GM13977 (cell line): ENCODE measurements around the gene RAB30.
A peak's percentile ranks its signal among the peaks of the same experiment; 100 is the strongest.

Source experiments
- DNase-seq: peaks from one replicate; pipeline ENCODE4 v3.0.0; 2012; ENCODE audit warnings: low spot score
- CTCF ChIP-seq: IDR thresholded peaks from 2 replicates; pipeline ENCODE4 v1.5.1; 2012; ENCODE audit warnings: mild to moderate bottlenecking, control low read depth; ENCODE audit not compliant: insufficient read depth; ENCODE audit errors: extremely low read depth, missing control alignments
- in situ Hi-C: fragments of 300-500 bp; cut with MboI; formaldehyde crosslinking; loops from one replicate; pipeline ENCODE4 v1.12.0; 2022; ENCODE audit warnings: low sequenced_read_pairs, low pct_unique_long_range_greater_than_20kb, mixed read lengths, inconsistent platforms; ENCODE audit not compliant: unreplicated experiment

RAB30 gene

GRCh38 chr11:83046621-83047172 lies 25.0 kb downstream of the RAB30 start:
- no peak for DNase-seq
- in situ Hi-C loops, result no loop called here
- TF ChIP-seq CTCF, result no peak

- in situ Hi-C loops, result no loop called here
- no peak for TF ChIP-seq CTCF
- DNase-seq, result peak; percentile 31
These were observed 26.6 kb downstream of the RAB30 start for GRCh38 chr11:83044958-83045712.

DNA sequence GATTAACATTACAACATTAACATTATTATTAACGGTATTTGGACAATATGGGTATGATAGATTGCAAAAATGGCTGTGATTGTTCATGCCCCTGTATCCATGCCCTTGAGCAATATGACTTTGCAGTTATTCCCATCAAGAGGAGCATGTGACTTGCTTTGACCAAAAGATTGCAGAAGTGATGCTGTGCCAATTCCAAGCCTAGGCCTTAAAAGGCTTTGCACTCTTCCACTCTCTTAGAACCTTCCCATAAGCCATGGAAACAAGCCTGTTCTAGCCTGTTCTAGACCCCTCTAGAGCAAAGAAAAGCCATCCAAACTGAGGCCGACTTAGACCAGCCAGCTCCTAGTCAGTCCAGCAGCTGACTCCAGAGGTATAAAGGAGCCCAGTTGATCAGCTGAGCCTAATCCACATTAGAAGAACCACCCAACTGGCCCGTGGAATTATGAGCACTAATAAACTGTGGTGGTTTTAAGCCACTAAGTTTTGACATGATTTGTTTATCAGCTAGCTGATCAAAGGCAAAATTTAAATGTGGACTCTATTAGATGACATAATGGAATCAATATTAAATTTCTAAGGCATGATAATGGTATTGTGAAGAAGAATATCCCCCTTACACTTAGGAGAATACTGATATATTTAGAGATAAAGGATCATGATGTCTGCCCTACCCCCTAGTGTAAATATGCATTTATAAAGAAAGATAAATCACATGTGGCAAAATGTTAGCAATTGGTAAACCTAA lies 28.6 kb downstream of the RAB30 start:
- in situ Hi-C loops, result no loop called here
- DNase-seq, result no peak
- TF ChIP-seq CTCF, result no peak

DNA sequence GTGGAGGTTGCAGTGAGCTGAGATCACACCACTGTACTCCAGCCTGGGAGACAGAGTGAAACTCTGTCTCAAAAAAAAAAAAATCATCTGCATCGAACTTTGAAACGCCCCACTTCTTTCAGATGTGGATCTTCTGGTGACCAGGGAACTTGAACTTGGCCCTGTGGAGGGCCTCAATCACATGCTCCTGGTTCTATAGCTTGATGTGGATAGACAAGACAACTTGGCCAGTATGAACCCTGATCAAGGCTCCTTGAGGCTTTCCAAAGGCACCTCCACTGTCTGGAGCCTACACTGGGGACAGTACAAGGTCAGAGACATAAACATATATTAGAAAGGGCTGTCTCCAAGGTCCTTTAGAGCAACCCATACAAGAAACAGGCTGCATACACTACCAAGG lies 30.6 kb downstream of the RAB30 start:
- no peak for DNase-seq
- no peak for TF ChIP-seq CTCF
- in situ Hi-C loops, result no loop called here

- DNase-seq, result no peak
- in situ Hi-C loops, result no loop called here
- no peak for TF ChIP-seq CTCF
These were observed 32.1 kb downstream of the RAB30 start for GRCh38 chr11:83039566-83039965.

DNA sequence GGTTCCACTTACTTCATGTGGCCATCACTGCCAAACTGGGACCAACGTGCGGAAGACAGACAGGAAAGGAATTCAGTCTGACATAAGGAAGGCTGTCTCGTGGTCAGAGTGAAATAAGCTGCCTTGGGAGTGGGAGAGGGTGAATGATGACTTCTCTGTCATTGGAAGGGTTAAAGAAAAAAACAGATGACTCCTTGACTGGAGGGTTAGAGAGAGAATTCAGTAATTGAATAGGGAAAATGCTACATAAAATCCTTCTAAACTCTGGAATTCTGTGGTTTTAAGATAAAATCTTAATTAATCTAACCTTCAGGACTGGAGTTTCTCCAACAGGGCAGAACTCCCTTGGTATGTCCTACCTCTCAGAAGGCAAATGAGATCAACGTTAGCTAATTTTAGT lies 33.8 kb downstream of the RAB30 start:
- in situ Hi-C loops, result no loop called here
- no peak for DNase-seq
- no peak for TF ChIP-seq CTCF
